GM12878 (cell line): Measurements from ENCODE around the gene RAC2. TPM values are rescaled to one million over a fixed set of nuclear protein-coding genes. Genes with fewer than 3 reads are reported as not detected.

Source experiments
- ATAC-seq: fragments of 200-7000 bp; cut with Tn5 transposase; 3 replicates; pipeline ENCODE4 v1.9.1; 2020; ENCODE audit warnings: mild to moderate bottlenecking, moderate library complexity
- BruUV-seq: library from RNA; stranded (reverse); fragments of 400-500 nt; replicated peaks from 2 replicates; lab custom pipeline; 2021; lab: Mats Ljungman, UMichigan
- CTCF ChIA-PET: fragments of 300-600 bp; sonication (Branson Sonifier 250); formaldehyde crosslinking; extraction: SDS; loops from one replicate; lab custom pipeline; 2021; ENCODE audit warnings: inconsistent platforms; lab: Yijun Ruan, JAX
- POLR2A ChIA-PET: fragments of 350-600 bp; formaldehyde crosslinking; extraction: SDS; loops from one replicate; lab custom pipeline; 2021; ENCODE audit warnings: inconsistent platforms; lab: Charles Lee
- RAD21 ChIA-PET: fragments of 300-600 bp; sonication (Branson Sonifier 250); formaldehyde crosslinking; loops from one replicate; lab custom pipeline; 2023; ENCODE audit warnings: antibody characterized with exemption; ENCODE audit not compliant: unreplicated experiment; lab: Charles Lee
- SMC1A ChIA-PET: fragments of 300-600 bp; sonication (Branson Sonifier 250); formaldehyde crosslinking; loops from one replicate; lab custom pipeline; 2023; ENCODE audit not compliant: unreplicated experiment, uncharacterized antibody; lab: Charles Lee
- DNase-seq: peaks from one replicate; pipeline ENCODE4 v3.0.0-alpha.2; 2011; ENCODE audit warnings: low read depth, low spot score
- FAIRE-seq: peaks from 3 replicates; lab custom pipeline; 2011; peaks lifted over from hg19 to GRCh38; lab: Jason Lieb, UNC
- H2AFZ ChIP-seq: 2 replicates; pipeline ENCODE4 v1.6.0; 2011; ENCODE audit warnings: low read depth, low read length, control low read depth; ENCODE audit not compliant: control insufficient read depth
- H3K27ac ChIP-seq: 2 replicates; pipeline ENCODE4 v1.5.1; 2011; ENCODE audit warnings: control low read depth; ENCODE audit not compliant: control insufficient read depth, insufficient read depth
- H3K27me3 ChIP-seq, 2 experiments: replicated peaks in 1 of 2; 2 replicates each; pipeline versions ENCODE4 v1.6.0 to v1.6.1; 2011; ENCODE audit warnings: low read length in 1 of 2; ENCODE audit not compliant: control insufficient read depth in 2 of 2, insufficient read depth in 2 of 2
- H3K36me3 ChIP-seq, 2 experiments: 2 replicates each; pipeline ENCODE4 v1.5.1; 2011; ENCODE audit warnings: low read length in 1 of 2; ENCODE audit not compliant: control insufficient read depth in 2 of 2, insufficient read depth in 2 of 2
- H3K4me1 ChIP-seq: 2 replicates; pipeline ENCODE4 v1.6.1; 2011; ENCODE audit warnings: mild to moderate bottlenecking, low read length, moderate library complexity, mixed read lengths; ENCODE audit not compliant: control insufficient read depth, insufficient read depth
- H3K4me2 ChIP-seq: 2 replicates; pipeline ENCODE4 v1.6.0; 2011; ENCODE audit warnings: control low read depth; ENCODE audit not compliant: control insufficient read depth, insufficient read depth
- H3K4me3 ChIP-seq: fragments of 200-600 bp; sonication (generic); 2 replicates; pipeline ENCODE4 v1.5.1; 2016
- H3K79me2 ChIP-seq: 2 replicates; pipeline ENCODE4 v1.6.0; 2011; ENCODE audit warnings: low read length; ENCODE audit not compliant: control insufficient read depth, insufficient read depth
- H3K9ac ChIP-seq: 2 replicates; pipeline ENCODE4 v1.8.0; 2011; ENCODE audit warnings: low read length, control low read depth, mixed read lengths; ENCODE audit not compliant: control insufficient read depth, insufficient read depth
- H3K9me3 ChIP-seq: replicated peaks from 3 replicates; pipeline ENCODE4 v1.5.1; 2011; ENCODE audit warnings: mild to moderate bottlenecking, low read length; ENCODE audit not compliant: control insufficient read depth, insufficient read depth
- H4K20me1 ChIP-seq: 2 replicates; pipeline ENCODE4 v1.6.0; 2011; ENCODE audit not compliant: control insufficient read depth, insufficient read depth
- NFYB ChIP-seq: IDR thresholded peaks from 2 replicates; pipeline ENCODE4 v1.6.1; 2011; ENCODE audit warnings: low read depth, mild to moderate bottlenecking, low read length, improper control_type of control experiment, moderate library complexity; ENCODE audit not compliant: insufficient read depth
- PAX8 ChIP-seq: fragments of 450-650 bp; IDR thresholded peaks from 2 replicates; pipeline ENCODE4 v1.6.1; 2017; ENCODE audit warnings: mild to moderate bottlenecking, moderate library complexity
- SREBF2 ChIP-seq: IDR thresholded peaks from 2 replicates; pipeline ENCODE4 v1.6.1; 2012; ENCODE audit warnings: mild to moderate bottlenecking, low read length
- WGBS: methylation state at CpG from one replicate; pipeline ENCODE4 v1.1.6; 2016; ENCODE audit warnings: low lambda C conversion rate; ENCODE audit not compliant: insufficient replicate concordance, insufficient coverage; ENCODE audit errors: missing lambda C conversion rate; 5-methylcytosine and 5-hydroxymethylcytosine counted together
- in situ Hi-C: fragments of 300-500 bp; cut with MboI; formaldehyde crosslinking; loops from 9 replicates; pipeline ENCODE4 v1.14.3; 2018; ENCODE audit warnings: mixed read lengths
- intact Hi-C: fragments of 100-400 bp; cut with micrococcal nuclease; formaldehyde crosslinking; loops from one replicate; pipeline ENCODE4 v1.14.2; 2022; ENCODE audit not compliant: unreplicated experiment
- polyA plus RNA-seq, 11 experiments: library from polyadenylated mRNA; depleted of rRNA in 4 of 11; unstranded in 6 of 11; stranded (reverse) in 5 of 11; fragments of >200 nt; fragmentation: Nextera tagmentation in 4 of 11; fragmentation: Illumina TruSeq in 1 of 11; extraction: Ambion mirVana in 4 of 11; extraction: Trizol in 1 of 11; gene quantifications; 1 replicate in 1 of 11; 2 replicates in 10 of 11; pipeline versions ENCODE4 v1.2.1 to v1.2.3, GENCODE V29; 2011 to 2016; ENCODE audit warnings: inconsistent platforms in 2 of 11, missing spikeins in 2 of 11, low read depth in 1 of 11
- total RNA-seq, 4 experiments: library from RNA; depleted of rRNA in 3 of 4; stranded (reverse); fragments of >200 nt in 3 of 4; fragmentation: Illumina TruSeq in 1 of 4; extraction: Trizol in 1 of 4; gene quantifications; 2 replicates each; pipeline versions ENCODE4 v1.2.1 to v1.2.3, GENCODE V29; 2013 to 2021

RAC2 gene
- total and polyA plus RNA-seq, 10 of the 15 experiments (the other 5 are each of a cell fraction or from before 2014, with no cell fraction given), result 102 to 386 (median 304) TPM

GRCh38 chr22:37269936-37270678 lies 26.0 kb upstream of the RAC2 start:
- Histone ChIP-seq H3K9ac (no peak overlapping the region), H2AFZ (no peak overlapping the region), H4K20me1 (no peaks in the 10 kb centered on the region), H3K79me2 (no peaks in the 10 kb centered on the region), H3K4me2 (no peak overlapping the region), H3K4me3 (no peak overlapping the region), H3K27ac (no peak overlapping the region), H3K4me1 (peaks cover 29% of the 10 kb centered on the region), H3K36me3 (no peaks in the 10 kb centered on the region), H3K9me3 (no peaks in the 10 kb centered on the region), H3K27me3 (no peaks in the 10 kb centered on the region)
- DNase-seq (no peak), FAIRE-seq (no peak), ATAC-seq (no peak)
- ChIA-PET POLR2A (interaction anchor here (0.7 to 1.7 kb wide), 4 partner anchors 9 to 26 kb away, joined by 3 to 6 read pairs (median 4); partner anchors contain the start of genes CYTH4 and RAC2), RAD21 (interaction anchor here (1.0 to 1.5 kb wide), 2 partner anchors 11 to 15 kb away, joined by 3 to 4 read pairs; no protein-coding TSS in a partner anchor), CTCF (interaction anchor here (0.8 to 10.5 kb wide), 8 partner anchors 10 to 322 kb away, joined by 3 to 181 read pairs (median 4); partner anchors contain the start of gene CYTH4), SMC1A (interaction anchor here (0.7 to 5.1 kb wide), 7 partner anchors 9 to 62 kb away, joined by 3 to 65 read pairs (median 23); partner anchors contain the start of gene CYTH4)
- BruUV-seq, result no TSS peak
- TF ChIP-seq PAX8, result no peak
- TF ChIP-seq NFYB, result no peak
- TF ChIP-seq SREBF2, result no peak
- WGBS, result 43% methylated on average over 8 of the region's 8 CpGs
- in situ Hi-C loops, result no loop called here
- intact Hi-C loops, result no loop called here
